NCI-H2107 treated with DMSO at 0.1 percent for 48 hours (cell line): ENCODE measurements around the gene ATR.
"Not testable (repeated sequence)": the region's sequence is repeated elsewhere in the genome, so short reads cannot be mapped to it uniquely, and the experiment has no call there.

Source experiments
- DNase-seq: peaks from one replicate; lab custom pipeline; 2025; ENCODE audit not compliant: unreplicated experiment; lab: John Stamatoyannopoulos, UW

Gene ATR

DNA sequence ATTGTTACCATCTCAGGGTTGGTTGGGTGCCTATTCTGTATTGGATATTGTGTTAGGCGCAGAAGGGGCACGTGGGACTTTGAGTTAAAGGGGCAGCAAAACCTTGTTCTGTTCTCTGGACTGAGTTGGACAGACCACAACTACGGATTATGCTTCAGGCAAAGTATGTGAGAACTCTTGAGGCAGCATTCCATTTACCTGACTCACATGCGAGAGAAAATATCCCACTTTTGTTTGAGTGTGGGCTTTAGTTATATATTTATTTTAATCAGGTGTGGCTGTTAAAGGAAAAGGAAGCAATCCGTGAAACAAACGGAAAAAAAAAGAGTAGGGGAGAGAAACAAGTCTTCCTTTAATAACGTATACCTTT, 17.0 kb upstream of the ATR start:
- DNase-seq, result no peak

DNA sequence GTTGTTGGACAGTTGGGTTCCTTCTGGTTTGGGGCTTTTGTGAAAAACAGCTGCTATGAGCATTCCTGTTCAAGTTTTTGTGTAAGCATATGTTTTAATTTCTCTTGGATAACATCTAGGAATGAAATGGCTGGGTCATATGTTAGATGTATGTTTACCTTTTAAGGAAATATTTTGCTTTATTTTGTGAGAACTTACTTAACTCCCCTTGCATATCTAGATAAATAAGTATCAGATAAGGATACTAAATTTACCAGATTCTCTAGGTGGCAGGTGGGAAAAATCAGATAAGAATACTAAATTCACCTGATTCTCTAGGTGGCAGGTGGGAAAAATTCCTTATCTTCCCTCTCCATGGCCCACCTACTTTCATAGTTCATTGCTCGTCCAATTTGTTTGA, 16.6 kb upstream of the ATR start:
- DNase-seq, result no peak

DNA sequence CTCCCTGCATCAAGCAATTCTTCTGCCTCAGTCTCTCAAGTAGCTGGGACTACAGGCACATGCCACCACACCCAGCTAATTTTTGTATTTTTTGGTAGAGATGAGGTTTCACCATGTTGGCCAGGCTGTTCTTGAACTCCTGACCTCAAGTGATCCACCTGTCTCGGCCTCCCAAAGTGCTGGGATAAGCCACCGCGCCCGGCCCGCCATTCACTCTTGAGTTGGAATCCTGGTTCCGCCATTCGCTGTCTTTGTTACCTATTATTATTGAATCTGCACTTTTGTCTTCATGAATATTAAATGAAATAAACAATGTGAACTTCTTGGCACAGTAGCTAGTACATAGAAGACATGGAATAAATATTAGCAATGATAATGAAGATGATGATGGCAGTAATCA, 13.7 kb upstream of the ATR start:
- not testable (repeated sequence) for DNase-seq

DNA sequence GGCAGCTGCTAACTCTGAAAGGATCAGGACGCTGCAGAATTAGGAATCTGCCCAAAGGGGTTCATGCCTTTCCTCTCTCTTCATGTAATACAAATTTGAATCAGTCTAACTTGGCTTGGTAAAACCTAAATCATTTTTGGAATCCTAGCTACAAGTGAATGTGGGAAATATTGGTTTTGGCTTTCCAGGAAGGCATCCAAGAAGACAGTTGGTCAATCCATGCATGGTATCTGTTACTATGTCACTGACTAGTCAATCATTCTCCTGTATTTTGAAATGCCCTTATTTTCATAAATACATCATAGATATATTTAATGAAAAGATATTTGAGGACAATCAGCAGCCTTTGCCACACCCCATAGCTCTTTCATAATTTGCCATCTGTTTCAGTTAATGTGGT, 10.2 kb upstream of the ATR start:
- no peak for DNase-seq

DNA sequence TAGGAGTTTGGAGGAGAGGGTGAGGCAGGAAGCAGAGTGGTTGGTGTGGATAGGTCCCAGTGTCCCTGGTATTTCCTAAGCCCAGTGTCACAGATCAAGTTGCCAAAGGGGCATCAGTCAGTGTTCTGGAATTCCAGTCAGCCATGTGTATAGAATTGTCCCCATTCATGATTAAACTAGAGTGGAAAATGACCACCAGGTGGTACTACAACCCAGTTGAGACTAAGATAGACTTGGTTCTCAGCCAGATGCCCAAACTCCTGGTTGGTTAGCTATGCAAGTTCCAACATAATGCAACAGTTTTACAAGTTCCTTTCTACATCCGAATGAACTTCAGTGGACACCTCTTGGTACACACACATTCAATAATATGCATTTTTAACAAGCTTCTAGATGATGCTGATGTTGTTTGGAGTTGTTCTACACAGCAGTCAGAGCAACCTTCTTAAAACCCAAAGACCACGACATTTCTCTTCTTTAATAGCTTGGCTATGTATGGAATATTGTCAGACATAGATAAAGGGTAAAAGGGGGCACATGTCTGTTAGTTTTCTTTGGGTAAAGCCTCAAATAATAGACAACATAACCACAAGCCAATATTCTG, 8.4 kb upstream of the ATR start:
- DNase-seq, result peak; percentile 69

DNA sequence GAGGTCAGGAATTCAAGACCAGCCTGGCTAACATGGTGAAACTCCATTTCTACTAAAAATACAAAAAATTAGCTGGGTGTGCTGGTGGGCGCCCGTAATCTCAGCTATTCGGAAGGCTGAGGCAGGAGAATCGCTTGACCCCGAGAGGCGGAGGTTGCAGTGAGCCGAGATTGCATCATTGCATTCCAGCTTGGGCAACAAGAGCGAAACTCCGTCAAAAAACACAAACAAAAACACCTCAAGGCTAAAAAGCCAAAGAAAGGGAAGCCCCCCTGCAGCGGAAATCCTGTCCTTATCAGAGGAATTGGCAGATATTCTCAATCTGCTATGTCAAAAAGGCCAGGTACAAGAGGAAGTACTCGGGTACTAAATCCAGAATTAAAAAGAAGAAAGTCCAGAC, 2.5 kb upstream of the ATR start:
- not testable (repeated sequence) for DNase-seq

DNA sequence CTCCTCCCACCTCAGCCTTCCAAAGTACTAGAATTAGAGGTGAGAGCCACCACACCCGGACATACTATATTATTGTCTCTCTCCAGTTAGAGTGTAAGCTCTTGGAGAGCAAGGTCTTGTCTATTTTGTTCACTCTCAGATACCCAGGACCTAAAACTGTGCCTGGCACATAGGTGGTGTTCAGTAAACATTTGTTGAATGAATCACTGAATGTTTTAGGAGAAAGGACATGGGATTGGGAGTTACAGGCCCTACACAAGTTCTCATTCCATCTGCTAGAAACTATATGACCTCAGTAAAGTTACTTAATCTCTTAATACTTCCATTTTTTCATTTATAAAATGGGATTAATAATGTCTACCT, 1.5 kb upstream of the ATR start:
- no peak for DNase-seq

DNA sequence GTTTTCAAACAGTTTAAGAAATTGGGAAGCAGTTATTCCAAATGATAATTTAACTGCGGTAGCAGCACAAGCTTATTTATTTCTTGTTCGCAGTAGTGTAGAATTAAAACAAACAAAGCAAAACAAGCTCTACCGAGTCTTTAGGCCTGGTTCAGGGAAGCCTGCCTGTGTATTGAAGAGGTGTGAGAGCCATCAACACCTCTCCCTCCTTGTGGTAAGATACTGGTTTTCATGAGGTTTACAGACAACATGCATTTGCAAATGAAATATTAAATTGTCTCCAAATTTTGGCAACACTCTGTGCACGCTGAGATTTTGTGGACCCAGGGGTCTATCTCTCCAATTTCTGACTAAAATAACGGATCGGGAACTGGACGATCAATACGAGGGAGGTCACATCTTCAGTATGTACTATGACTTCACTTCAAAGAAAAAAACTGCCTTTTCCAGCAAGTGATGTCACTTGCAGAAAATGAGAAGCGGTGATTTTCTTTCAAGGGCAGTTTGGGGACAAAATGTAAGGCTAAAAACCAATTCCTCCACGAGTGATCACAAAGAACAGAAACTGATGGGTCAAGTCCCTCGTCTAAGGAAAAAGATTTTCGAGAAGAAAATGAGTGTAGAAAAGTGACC, 721 bp downstream of the ATR start:
- DNase-seq, result peak; percentile 20

DNA sequence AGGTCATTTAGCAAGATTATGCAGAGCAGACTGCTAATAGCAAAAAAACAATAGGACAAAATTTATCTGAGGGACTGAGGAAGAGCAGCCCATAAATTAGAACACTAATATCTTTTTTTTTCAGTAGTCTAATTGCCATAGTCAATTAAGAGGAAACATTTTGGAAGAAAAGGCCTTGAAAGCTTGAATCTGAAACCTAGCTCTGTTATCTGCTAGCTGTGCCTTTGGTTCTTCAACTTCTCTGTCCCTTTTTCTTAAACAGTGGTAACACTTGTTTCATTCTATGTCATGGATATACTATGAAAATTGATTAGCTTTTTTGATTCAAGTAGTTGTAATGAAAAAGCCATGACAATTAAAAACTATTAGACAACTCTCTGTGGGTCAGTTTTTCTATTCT, 1.7 kb downstream of the ATR start:
- DNase-seq, result no peak

DNA sequence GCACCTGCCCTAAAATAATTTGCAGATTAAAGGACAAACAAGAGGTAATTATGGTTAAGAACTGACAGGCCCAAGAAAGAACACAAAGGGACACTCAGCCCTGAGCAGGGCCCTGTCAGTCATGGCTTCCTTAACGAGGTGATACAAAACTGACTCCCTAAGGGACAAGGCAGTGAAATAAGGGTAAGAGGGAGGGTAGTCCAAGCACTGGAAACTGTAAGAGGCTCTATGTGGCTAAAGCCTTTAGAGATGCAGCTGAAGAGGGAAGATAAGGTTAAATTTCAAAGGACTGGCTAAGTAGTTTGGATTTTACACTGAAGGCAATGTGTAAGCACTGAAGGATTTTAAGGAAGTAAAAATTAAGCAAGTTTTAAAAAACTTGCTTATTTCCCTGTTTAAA, 3.9 kb downstream of the ATR start:
- DNase-seq, result peak; percentile 76

DNA sequence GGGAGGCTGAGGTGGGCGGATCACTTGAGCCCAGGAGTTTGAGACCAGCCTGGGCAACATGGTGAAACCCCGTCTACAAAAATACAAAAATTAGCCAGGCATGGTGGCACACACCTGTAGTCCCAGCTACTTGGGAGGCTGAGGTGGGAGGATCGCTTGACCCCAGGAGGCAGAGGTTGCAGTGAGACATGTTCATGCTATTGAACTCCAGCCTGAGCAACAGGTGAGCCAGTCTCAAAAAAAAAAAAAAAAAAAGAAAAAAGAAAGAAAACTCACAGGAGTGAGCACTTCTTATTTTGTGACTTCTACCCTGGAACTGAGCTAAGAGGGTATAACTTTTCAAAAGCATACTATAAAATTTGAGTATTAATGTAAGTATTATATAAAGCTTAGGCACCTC, 4.3 kb downstream of the ATR start:
- not testable (repeated sequence) for DNase-seq

DNA sequence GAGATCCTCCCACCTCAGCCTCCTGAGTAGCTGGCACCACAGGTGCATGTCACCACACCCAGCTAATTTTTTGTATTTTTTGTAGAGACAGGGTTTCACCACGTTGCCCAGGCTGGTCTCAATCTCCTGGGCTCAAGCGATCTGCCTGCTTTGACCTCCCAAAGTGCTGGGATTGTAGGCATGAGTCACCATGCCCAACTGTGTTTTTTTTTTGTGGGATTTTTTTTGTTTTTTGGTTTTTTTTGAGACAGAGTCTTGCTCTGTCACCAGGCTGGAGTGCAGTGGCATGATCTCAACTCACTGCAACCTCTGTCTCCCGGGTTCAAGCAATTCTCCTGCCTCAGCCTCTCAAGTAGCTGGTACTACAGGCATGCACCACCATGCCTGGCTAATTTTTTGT, 9.1 kb downstream of the ATR start:
- DNase-seq, result not testable (repeated sequence)

DNA sequence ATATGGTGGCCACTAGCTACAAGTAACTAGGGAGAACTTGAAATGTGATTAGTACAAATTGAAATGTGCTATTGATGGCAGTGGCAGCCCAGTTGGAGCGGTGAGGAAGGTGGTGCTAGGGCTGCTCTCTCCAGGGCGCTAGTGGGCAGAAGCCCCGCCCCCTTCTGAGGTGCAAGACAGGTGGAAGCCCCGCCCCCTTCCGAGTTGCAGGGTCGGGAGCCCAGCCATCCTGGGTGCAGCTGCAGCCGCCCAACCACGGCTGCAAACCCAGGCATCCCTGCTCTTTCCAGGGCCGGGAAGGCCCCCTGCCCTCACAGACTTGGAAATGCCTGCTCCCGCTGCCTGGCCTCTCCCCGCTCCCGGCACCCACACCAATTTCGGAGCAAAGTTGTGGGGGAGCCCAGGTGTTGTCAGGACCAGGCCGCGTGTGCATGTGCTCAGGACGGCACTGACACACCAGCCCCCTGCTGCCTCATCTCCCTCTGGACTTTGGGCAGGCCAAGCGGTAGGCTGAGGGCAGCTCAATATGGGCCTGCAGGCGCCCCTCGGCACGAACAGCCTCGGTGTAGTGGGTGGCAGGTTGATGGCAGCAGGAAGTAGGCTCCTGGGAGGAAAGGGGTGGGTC, 10.0 kb downstream of the ATR start:
- no peak for DNase-seq

DNA sequence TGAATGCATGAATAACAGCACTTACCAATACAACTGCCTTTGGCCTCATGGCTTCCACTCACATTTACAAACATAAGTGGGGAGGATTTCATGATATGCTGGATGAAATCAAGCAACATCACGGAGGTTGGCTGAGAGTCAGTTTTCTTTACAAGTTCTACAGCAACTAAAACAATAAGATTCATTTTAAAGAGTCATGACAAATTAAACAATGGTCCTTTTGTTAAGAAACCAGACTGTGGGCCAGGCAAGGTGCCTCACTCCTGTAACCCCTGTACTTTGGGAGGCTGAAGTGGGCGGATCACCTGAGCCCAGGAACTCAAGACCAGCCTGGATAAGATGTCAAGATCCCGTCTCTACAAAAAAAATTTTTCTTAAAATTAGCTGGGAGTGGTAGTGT, 12.4 kb downstream of the ATR start:
- DNase-seq, result no peak

DNA sequence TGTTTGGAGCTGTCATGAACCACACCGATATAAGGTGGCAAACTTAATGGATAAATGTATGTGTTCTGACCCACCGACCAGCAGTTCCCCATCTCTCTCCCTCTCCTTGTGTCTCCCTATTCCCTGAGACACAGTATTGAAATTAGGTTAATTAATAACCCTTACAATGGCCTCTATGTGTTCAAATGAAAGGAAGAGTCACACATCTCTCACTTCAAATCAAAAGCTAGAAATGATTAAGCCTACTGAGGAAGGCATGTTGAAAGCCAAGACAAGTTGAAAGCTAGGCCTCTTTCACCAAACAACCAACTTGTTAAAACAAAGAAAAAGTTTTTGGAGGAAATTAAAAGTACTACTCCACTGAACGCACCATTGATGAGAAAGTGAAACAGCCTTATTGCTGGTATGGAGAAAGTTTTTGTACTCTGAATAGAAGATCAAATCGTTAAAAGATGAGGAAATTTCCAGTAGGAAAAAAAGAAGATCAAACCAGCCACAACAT, 15.0 kb downstream of the ATR start:
- no peak for DNase-seq

DNA sequence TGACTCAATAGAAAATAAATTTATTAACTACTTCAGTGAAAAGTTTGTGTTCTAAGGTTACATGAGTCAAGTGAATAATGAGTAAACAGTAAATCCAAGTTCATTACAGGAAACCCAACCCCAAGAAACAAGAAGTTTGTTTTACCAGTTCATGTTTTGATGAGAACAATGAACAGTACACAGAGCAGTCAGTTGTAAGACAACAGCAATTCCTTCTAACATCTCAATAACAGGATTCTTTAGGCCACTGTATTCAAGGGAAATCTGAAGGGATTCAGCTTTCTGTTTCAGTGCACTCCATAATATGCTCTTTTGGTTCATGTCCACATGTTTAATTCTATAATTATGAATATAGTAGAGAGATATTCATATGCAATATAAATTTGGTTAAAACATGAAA, 18.4 kb downstream of the ATR start:
- DNase-seq, result no peak

DNA sequence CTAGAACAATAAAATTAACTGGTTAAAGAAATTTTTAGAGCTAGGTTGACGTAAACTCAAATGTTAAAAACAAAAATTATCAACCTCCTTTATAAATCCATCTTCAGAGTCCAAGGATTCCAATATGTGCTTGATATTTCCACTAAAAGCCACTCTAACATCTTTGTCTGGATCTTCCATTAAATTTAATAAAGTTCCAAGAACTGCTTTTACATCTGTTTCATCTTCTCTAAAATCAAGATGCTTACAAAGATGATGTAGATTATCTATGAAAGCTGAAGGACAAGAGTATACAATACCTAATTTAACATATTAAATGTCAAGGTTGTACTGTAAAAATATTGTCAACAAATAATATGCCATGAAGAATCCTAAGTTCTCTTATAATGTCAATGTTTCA, 24.8 kb downstream of the ATR start:
- no peak for DNase-seq

DNA sequence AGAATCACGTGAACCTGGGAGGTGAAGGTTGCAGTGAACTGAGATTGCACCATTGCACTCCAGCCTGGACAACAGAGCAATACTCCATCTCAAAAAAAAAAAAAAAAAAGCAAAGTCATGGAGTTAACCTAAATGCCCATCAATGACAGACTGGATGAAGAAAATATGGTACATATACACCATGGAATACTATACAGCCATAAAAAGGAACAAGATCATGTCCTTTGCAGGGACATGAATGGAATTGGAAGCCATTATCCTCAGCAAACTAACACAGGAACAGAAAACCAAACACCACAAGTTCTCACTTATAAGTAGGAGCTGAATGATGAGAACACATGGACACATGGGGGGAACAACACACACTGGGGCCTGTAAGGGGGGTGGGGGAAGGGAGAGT, 26.0 kb downstream of the ATR start:
- DNase-seq, result not testable (repeated sequence)

DNA sequence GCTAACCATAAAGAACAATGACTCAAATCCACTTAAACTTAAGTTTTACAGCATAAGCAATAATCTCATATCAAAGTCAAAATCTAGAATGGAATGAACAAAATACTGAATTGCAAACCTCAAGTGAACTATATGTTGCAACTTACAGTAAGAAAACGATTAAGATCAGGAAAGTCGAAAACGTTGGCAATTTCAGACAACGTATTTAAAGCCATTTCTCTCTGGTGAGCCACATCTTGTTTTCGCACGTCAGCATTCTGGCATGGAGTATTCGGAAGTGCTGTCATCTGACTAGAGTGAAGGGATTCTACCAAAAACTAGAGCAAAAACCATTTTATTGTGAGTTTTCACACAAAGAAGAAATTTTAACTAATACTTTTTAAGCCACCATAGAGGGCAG, 28.5 kb downstream of the ATR start:
- no peak for DNase-seq

DNA sequence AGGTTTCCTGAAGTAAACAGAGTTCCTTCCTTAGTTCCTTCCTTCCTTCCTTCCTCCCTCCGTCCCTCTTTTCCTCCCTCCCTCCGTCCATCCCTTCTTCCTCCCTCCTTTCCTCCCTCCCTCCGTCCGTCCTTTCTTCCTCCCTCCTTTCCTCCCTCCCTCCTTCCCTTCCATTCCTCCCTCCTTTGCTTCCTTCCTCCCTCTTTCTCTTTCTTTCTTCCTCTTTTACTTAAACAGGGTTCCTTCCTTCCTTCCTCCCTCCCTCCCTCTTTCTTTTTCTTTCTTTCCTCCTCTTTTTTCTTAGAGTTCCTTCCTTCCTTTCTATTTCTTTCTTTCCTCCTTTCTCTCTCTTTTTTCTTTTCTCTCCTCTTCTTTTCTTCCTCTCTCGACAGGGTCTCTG, 35.2 kb downstream of the ATR start:
- DNase-seq, result no peak

DNA sequence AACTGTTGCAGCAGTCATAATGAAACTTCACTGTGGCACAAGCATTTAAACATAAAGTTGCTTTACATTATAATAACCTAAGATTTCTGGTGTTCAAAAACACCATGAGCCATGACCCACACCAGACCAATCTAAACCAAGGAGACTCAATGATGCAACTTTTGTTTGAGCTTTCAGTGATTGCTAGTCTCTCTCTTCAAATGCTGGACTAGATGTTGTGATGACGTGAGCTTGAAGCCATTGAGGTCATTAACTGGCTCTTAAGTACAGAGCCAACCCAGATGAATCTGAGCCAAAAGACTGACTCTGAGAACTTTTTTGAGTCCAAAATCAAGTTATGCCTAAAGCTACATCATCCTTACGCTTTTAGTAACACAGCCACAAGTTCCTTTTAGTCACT, 36.5 kb downstream of the ATR start:
- DNase-seq, result no peak

DNA sequence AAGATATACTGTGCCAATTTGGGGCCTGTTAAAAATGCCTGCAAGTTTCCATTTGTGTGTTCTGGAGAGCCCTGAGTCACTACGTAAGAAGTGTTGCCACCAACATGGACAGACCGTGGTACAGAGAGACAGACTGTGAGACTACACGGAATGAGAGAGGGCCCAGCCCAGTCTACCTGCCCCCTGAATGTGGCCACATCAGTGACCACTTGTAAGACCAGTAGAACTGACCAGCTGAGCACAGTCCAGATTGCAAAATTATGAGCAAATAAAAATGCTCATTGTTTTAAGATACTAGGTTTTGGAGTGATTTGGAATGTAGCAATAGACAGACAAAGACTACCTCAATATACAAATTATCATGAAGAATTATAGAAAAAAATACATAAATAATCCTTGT, 42.0 kb downstream of the ATR start:
- no peak for DNase-seq

DNA sequence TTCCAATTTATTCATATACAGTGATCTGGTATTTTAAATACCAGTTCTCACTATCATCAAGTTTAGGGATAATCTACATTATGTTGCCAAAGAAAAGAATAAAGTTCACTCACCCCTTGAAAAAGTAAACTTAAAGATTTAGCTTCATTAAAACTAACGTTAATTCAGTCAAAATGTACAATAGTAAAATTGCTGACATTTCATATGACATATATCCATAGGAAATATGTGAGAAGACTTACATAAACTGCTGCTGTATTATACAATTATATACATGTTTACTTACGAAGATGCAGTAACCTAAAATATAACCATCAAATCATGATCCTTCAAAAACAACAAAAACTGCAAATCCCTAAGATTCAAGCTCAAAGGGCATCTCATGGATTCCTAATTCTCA, 44.0 kb downstream of the ATR start:
- no peak for DNase-seq
